ENCODE measurements around the gene HNRNPUL1.

DNA sequence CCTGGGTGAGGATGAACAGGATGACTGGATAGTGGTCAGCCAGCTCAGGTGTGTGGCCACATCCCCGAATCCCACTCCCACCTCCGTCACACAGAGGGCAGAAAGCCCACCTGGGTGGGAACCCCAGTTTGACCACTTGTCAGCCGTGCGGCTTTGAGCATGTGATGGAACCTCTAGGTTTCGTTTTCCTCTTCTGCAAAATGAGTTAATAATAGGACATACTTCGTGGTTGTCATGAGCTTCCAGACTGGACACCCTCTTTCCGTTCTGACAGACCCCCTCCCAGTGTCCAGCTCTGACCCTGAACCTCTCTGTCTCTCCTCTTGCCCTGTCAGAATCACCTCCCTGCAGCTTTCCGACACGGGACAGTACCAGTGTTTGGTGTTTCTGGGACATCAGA, 43.4 kb upstream of the HNRNPUL1 start:
- TF ChIP-seq, protein P1, sequence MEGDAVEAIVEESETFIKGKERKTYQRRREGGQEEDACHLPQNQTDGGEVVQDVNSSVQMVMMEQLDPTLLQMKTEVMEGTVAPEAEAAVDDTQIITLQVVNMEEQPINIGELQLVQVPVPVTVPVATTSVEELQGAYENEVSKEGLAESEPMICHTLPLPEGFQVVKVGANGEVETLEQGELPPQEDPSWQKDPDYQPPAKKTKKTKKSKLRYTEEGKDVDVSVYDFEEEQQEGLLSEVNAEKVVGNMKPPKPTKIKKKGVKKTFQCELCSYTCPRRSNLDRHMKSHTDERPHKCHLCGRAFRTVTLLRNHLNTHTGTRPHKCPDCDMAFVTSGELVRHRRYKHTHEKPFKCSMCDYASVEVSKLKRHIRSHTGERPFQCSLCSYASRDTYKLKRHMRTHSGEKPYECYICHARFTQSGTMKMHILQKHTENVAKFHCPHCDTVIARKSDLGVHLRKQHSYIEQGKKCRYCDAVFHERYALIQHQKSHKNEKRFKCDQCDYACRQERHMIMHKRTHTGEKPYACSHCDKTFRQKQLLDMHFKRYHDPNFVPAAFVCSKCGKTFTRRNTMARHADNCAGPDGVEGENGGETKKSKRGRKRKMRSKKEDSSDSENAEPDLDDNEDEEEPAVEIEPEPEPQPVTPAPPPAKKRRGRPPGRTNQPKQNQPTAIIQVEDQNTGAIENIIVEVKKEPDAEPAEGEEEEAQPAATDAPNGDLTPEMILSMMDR (conservative IDR thresholded peaks at IDR 0.05 in 1 of 2, IDR thresholded peaks at IDR 0.05 in 1 of 2; ENCODE audit: low read depth in 1 of 2, low read length in 2 of 2), result no peak
- TF ChIP-seq EZH2 (IDR thresholded peaks at IDR 0.05; ENCODE audit: low read length, missing control alignments), result no peak

Measured in fibroblast of lung (primary cell).